ENCODE data around the gene RHOB.

GRCh38 chr2:20431301-20431698, 15.6 kb upstream of the RHOB start:
- TF ChIP-seq CTCF (IDR thresholded peaks at IDR 0.05; ENCODE audit: low read depth, low read length, missing input control) (no peak), EGR1 (IDR thresholded peaks at IDR 0.05; ENCODE audit: low read depth in 2 of 2) (no peak), JUND (IDR thresholded peaks at IDR 0.05) (no peak), RAD21 (IDR thresholded peaks at IDR 0.05) (no peak), REST (IDR thresholded peaks at IDR 0.05) (no peak), MAX (IDR thresholded peaks at IDR 0.05) (no peak), ATF3 (IDR thresholded peaks at IDR 0.05) (no peak), TAF1 (conservative IDR thresholded peaks at IDR 0.05) (no peak), GABPA (IDR thresholded peaks at IDR 0.05 in 1 of 2, conservative IDR thresholded peaks at IDR 0.05 in 1 of 2) (no peak)

Measured in liver (tissue), 3 donors.